Right lobe of liver (tissue), 6 donors: ENCODE data around the gene GAS6. TPM values are rescaled to one million over a fixed set of nuclear protein-coding genes. Genes with fewer than 3 reads are reported as not detected.

Experiments used
- ATAC-seq, 4 donors: fragments of 200-7000 bp; cut with Tn5 transposase; one replicate each; pipeline ENCODE4 v1.9.1; 2020; ENCODE audit warnings: mild to moderate bottlenecking in 4 of 4, moderate library complexity in 4 of 4
- DNase-seq, 3 donors: peaks; one replicate each; pipeline ENCODE4 v3.0.0-alpha.2; 2020
- H3K27ac ChIP-seq, 3 donors: fragments of 200-600 bp; one replicate each; pipeline ENCODE4 v1.8.0; 2022
- H3K27me3 ChIP-seq, 2 donors: fragments of 200-600 bp; one replicate each; pipeline ENCODE4 v1.8.0; 2022
- H3K36me3 ChIP-seq, 4 donors: fragments of 200-600 bp; sonication (generic) in 1 of 4; one replicate each; pipeline versions ENCODE4 v1.5.1 to v1.8.0; 2017 to 2022; ENCODE audit warnings: control low read depth in 1 of 4
- H3K4me1 ChIP-seq, 4 donors: fragments of 200-600 bp; sonication (generic) in 1 of 4; one replicate each; pipeline versions ENCODE4 v1.5.1 to v1.8.0; 2017 to 2022; ENCODE audit warnings: control low read depth in 1 of 4
- H3K4me3 ChIP-seq, 3 donors: fragments of 200-600 bp; one replicate each; pipeline ENCODE4 v1.8.0; 2022
- H3K9me3 ChIP-seq, 4 donors: fragments of 200-600 bp; sonication (generic) in 1 of 4; one replicate each; pipeline versions ENCODE4 v1.5.1 to v1.8.0; 2017 to 2022; ENCODE audit warnings: control low read depth in 1 of 4
- CTCF ChIP-seq, 4 donors: fragments of 200-600 bp in 3 of 4; fragments of 450-650 bp in 1 of 4; IDR thresholded peaks; one replicate each; pipeline versions ENCODE4 v1.5.1 to v1.8.0; 2016 to 2022; ENCODE audit warnings: antibody characterized with exemption in 4 of 4, mild to moderate bottlenecking in 2 of 4
- POLR2A ChIP-seq: fragments of 450-650 bp; IDR thresholded peaks from one replicate; pipeline ENCODE4 v1.6.1; 2017; ENCODE audit warnings: antibody characterized with exemption, mild to moderate bottlenecking
- WGBS: methylation state at CpG from one replicate; pipeline ENCODE4 v1.1.6; 2018; ENCODE audit warnings: low coverage, low lambda C conversion rate; ENCODE audit not compliant: insufficient coverage; ENCODE audit errors: missing lambda C conversion rate; 5-methylcytosine and 5-hydroxymethylcytosine counted together
- intact Hi-C, 2 donors: fragments of 100-400 bp; cut with DNase I; formaldehyde crosslinking; loops; one replicate each; pipeline versions ENCODE4 v1.11.2 to v1.14.1; 2022
- total RNA-seq, 6 experiments: library from RNA; depleted of rRNA in 2 of 6; stranded (reverse); fragments of >200 nt in 2 of 6; fragmentation: NEBNext Ultra II Directional in 3 of 6; extraction: Animal tissue kit (Norgen Biotek cat#: 25700) in 3 of 6; gene quantifications; one replicate each; pipeline versions ENCODE4 v1.1.0 to v1.2.4, GENCODE V29; 2016 to 2023
- donor health status: DM: no; HTN: yes; CAD: no.
- donor health status: DM: no; HTN: no; CAD: no.
- donor health status: DM: no; HTN: no; CAD: no.
- donor health status: DM: no; HTN: yes; CAD: no.
- donor health status: DM: no; HTN: yes; CAD: no.

Gene GAS6
- total RNA-seq, 6 experiments from 2014 or later, result 11.9 to 48.5 (median 27.2) TPM

DNA sequence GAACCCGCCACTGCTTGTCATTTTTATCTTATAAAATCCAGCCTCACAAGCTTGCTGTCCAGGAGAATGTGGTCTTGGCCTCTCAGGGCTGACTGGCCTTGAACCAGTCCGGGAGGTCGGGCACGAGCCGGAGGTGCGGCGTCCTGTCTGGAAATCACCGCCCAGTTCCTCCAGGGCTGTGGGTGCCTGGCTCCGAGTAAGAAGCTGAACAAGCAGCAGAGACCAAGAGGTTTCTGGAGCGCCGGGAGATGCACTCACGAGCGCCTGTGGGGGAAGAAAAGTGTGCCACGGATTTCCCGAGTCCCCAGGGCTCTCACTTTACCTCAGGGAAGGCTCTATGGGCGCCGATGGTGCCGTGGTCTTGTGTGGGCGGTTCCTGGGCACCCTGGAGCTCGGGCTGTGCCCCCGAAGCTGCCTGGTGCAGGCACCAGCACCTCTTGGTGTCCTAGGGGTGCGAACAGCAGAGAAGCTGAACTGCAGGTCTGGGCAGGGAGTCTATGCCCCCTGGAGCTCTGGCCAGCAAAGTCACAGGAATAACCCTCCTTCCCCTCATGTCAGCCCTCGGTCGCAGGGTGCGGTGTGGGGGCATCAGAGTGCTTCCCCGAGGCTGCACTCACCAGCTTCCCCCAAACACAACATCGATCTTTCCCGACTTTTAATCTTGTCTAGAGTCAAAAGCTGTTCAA is 50.0 kb downstream of the GAS6 start:
- no peaks in the 10 kb centered on the region for H3K9me3 ChIP-seq
- peaks cover 0 to 2% (median 0%) of the 10 kb centered on the region in 4 donors for H3K4me1 ChIP-seq
- H3K4me3 ChIP-seq, result no peak overlapping the region
- ATAC-seq (peak; percentile 13 to 41 (median 30)), DNase-seq (no peak)
- intact Hi-C loops, result loop anchor here in 1 of 2 donors (10.0 kb wide), 1 partner anchor 91 kb away; no protein-coding TSS in a partner anchor
- no peaks in the 10 kb centered on the region for H3K27me3 ChIP-seq
- TF ChIP-seq CTCF (IDR thresholded peaks at IDR 0.05) (no peak), POLR2A (no peak)
- 38% methylated on average over 7 of the region's 28 CpGs for WGBS
- no peaks in the 10 kb centered on the region for H3K36me3 ChIP-seq
- no peak overlapping the region for H3K27ac ChIP-seq

DNA sequence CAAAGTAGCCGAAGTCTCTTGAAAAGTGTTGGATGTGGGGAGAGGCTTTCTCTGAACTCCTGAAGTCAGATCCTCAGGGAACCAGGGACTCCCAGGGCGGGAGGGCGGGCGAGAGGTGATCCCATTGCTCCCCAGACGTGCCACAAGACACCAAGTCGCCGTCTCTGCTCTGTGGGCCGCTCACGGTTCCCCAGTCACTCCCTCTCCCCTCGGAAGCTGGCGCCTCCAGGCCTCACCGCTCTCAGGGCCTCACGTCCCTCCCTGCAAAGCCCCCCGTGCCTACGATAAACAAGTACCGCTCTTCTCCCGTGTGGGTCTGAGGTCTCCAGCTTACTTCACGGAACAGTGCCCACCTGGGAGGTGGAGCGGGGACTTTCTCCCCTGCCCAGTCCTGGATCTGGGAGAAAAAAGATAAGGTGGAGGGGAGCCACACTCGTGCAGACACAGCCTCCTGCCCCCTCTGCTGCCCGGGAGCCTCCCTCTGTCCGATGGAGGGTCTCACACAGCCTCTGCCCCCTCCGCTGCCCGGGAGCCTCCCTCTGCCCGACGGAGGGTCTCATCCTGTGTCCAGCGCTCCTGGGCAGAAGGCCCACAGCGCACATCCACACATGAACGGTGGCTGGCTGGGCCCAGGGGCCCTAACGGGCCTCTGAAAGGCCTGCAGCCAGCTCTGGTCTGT is 50.7 kb downstream of the GAS6 start:
- WGBS, result 68% methylated on average over 8 of the region's 30 CpGs
- Histone ChIP-seq H3K4me3 (no peak overlapping the region), H3K9me3 (no peaks in the 10 kb centered on the region), H3K27me3 (no peaks in the 10 kb centered on the region), H3K27ac (no peak overlapping the region), H3K36me3 (no peaks in the 10 kb centered on the region), H3K4me1 (peaks cover 0 to 2% (median 0%) of the 10 kb centered on the region in 4 donors)
- DNase-seq (no peak), ATAC-seq (no peak)
- intact Hi-C loops, result loop anchor here in 1 of 2 donors (10.0 kb wide), 1 partner anchor 92 kb away; no protein-coding TSS in a partner anchor
- TF ChIP-seq CTCF (IDR thresholded peaks at IDR 0.05) (no peak), POLR2A (no peak)

DNA sequence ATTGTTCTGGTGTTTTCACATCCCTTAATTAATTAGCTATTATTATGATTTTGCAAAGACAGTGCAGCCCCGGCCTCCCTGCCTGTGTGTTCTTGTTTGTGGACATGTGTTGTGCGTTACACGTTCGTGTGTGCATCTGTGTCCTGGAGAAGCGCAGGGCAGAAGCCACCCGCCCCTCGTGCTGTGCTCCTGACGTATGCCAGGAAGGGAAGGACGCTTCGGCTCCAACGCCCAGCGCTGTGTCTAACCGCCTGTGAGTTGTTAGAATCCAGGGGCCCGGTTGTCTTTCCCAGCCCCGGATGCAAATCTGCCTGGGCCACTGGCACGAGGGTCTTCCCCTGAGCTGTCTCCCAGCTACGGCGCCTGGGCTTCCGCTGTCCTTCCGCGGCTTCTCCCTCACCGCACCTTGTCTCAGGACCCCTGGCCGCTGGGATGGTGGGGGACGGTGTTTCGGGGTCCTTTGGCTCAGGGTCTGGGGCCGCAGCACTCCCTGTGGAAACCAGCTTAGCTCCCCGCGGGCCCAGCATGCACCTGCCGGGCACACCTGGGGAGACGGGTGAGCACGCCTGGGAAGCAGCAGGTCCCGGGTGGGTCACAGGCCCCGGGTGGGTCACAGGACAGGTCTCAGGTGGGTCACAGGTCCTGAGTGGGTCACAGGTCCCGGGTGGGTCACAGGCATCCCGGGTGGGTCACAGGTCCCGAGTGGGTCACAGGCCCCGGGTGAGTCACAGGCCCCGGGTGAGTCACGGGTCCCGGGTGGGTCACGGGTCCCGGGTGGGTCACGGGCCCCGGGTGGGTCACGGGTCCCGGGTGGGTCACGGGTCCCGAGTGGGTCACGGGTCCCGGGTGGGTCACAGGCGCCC is 51.5 kb downstream of the GAS6 start:
- DNase-seq (no peak), ATAC-seq (no peak)
- H3K9me3 ChIP-seq, result no peaks in the 10 kb centered on the region
- H3K4me1 ChIP-seq, result peaks cover 0 to 2% (median 0%) of the 10 kb centered on the region in 4 donors
- whole genome bisulfite sequencing, result 69% methylated on average over 25 of the region's 51 CpGs
- no peak overlapping the region for H3K4me3 ChIP-seq
- H3K27ac ChIP-seq, result no peak overlapping the region
- intact Hi-C loops, result loop anchor here in 1 of 2 donors (10.0 kb wide), 1 partner anchor 92 kb away; no protein-coding TSS in a partner anchor
- no peaks in the 10 kb centered on the region for H3K36me3 ChIP-seq
- TF ChIP-seq CTCF (IDR thresholded peaks at IDR 0.05) (no peak), POLR2A (no peak)
- H3K27me3 ChIP-seq, result no peaks in the 10 kb centered on the region

GRCh38 chr13:113811081-113811928 is 52.6 kb downstream of the GAS6 start:
- intact Hi-C loops, result loop anchor here in 1 of 2 donors (10.0 kb wide), 1 partner anchor 93 kb away; no protein-coding TSS in a partner anchor
- H3K4me1 ChIP-seq, result no peaks in the 10 kb centered on the region
- H3K36me3 ChIP-seq, result no peaks in the 10 kb centered on the region
- DNase-seq (no peak), ATAC-seq (no peak)
- no peaks in the 10 kb centered on the region for H3K27me3 ChIP-seq
- H3K27ac ChIP-seq, result no peak overlapping the region
- no peaks in the 10 kb centered on the region for H3K9me3 ChIP-seq
- no peak overlapping the region for H3K4me3 ChIP-seq
- TF ChIP-seq CTCF (IDR thresholded peaks at IDR 0.05) (no peak), POLR2A (no peak)
- WGBS, result 65% methylated on average over 5 of the region's 30 CpGs
